H1 (cell line): ENCODE measurements around the gene TNFRSF13B. TPM values are rescaled to one million over a fixed set of nuclear protein-coding genes. Genes with fewer than 3 reads are reported as not detected.

Experiments used
- CBX8 ChIP-seq: fragments of 300-800, 300-1000 bp; sonication (generic); IDR thresholded peaks from 2 replicates; pipeline ENCODE4 v1.7.1; 2016; ENCODE audit warnings: low read depth, low read length, borderline replicate concordance
- SP1 ChIP-seq: IDR thresholded peaks from 2 replicates; pipeline ENCODE4 v1.6.1; 2011; ENCODE audit warnings: low read depth, low read length
- polyA plus RNA-seq, 7 experiments: library from polyadenylated mRNA; depleted of rRNA in 3 of 7; stranded (reverse) in 5 of 7; unstranded in 2 of 7; fragments of >200 nt in 5 of 7; fragments of 200-250 nt in 2 of 7; gene quantifications; 1 replicate in 5 of 7; 2 replicates in 1 of 7; 4 replicates in 1 of 7; pipeline versions ENCODE4 v1.2.1 to v1.2.3, GENCODE V29; 2011 to 2013; ENCODE audit warnings: missing spikeins in 2 of 7, mixed read lengths in 2 of 7
- total RNA-seq: library from RNA; stranded (reverse); fragmentation: NEBNext Ultra II Directional; extraction: Animal tissue kit (Norgen Biotek cat#: 25700); gene quantifications from 2 replicates; pipeline ENCODE4 v1.2.1, GENCODE V29; 2021

TNFRSF13B gene
- total and polyA plus RNA-seq, 2 of the 8 experiments (the other 6 are each of a cell fraction or from before 2014, with no cell fraction given) = not detected

- TF ChIP-seq SP1 (no peak), CBX8 (no peak)
Measured at GRCh38 chr17:16975744-16976625, 4.1 kb upstream of the TNFRSF13B start (continued).
